Measurements from ENCODE around the gene SMG7. TPM values are rescaled to one million over a fixed set of nuclear protein-coding genes. Genes with fewer than 3 reads are reported as not detected.

SMG7 gene
- total RNA-seq, 1 experiment from 2014 or later, result 54.1 TPM

GRCh38 chr1:183497218-183497617 is 24.9 kb downstream of the SMG7 start:
- H4K20me1 ChIP-seq (ENCODE audit: insufficient read depth), result peaks cover 21% of the 10 kb centered on the region; the same call in 1 of the 2 replicates
- CTCF ChIA-PET, result no interaction called here
- no peak overlapping the region for H3K27ac ChIP-seq (ENCODE audit: low read depth, low read length)
- TF ChIP-seq POLR2A (IDR thresholded peaks at IDR 0.05; ENCODE audit: borderline replicate concordance, extremely low read depth, insufficient read depth, insufficient read length), result no peak
- no peak for TF ChIP-seq EZH2phosphoT487 (IDR thresholded peaks at IDR 0.05; ENCODE audit: borderline replicate concordance)
- no peak for TF ChIP-seq EZH2 (IDR thresholded peaks at IDR 0.05)
- TF ChIP-seq ELF1 (IDR thresholded peaks at IDR 0.05; ENCODE audit: borderline replicate concordance, low read depth), result no peak
- no peak for TF ChIP-seq JUND (IDR thresholded peaks at IDR 0.05)
- TF ChIP-seq CEBPB (IDR thresholded peaks at IDR 0.05; ENCODE audit: low read depth), result no peak
- no peak for TF ChIP-seq TCF7L2 (IDR thresholded peaks at IDR 0.05; ENCODE audit: borderline replicate concordance, extremely low read depth, insufficient read depth, insufficient read length)
- TF ChIP-seq, protein P1, sequence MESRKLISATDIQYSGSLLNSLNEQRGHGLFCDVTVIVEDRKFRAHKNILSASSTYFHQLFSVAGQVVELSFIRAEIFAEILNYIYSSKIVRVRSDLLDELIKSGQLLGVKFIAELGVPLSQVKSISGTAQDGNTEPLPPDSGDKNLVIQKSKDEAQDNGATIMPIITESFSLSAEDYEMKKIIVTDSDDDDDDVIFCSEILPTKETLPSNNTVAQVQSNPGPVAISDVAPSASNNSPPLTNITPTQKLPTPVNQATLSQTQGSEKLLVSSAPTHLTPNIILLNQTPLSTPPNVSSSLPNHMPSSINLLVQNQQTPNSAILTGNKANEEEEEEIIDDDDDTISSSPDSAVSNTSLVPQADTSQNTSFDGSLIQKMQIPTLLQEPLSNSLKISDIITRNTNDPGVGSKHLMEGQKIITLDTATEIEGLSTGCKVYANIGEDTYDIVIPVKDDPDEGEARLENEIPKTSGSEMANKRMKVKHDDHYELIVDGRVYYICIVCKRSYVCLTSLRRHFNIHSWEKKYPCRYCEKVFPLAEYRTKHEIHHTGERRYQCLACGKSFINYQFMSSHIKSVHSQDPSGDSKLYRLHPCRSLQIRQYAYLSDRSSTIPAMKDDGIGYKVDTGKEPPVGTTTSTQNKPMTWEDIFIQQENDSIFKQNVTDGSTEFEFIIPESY (IDR thresholded peaks at IDR 0.05; ENCODE audit: extremely low read depth, insufficient replicate concordance, low read length), result no peak
- no peak for TF ChIP-seq CBX3 (IDR thresholded peaks at IDR 0.05; ENCODE audit: low read depth)
- no peak for TF ChIP-seq SIN3A (IDR thresholded peaks at IDR 0.05; ENCODE audit: low read depth)
- TF ChIP-seq RAD21 (IDR thresholded peaks at IDR 0.05; ENCODE audit: low read depth), result no peak
- H3K9ac ChIP-seq (ENCODE audit: low read length), result no peak overlapping the region
- H3K4me1 ChIP-seq (ENCODE audit: control insufficient read depth in 1 of 2, insufficient read depth in 2 of 2, low read length in 2 of 2), result peaks cover 13 to 18% of the 10 kb centered on the region in 2 experiments
- peaks cover 99% of the 10 kb centered on the region for H3K79me2 ChIP-seq (ENCODE audit: insufficient read depth, low read length)
- ATAC-seq (no peak), DNase-seq (ENCODE audit: low read depth, low spot score) (no peak)
- intact Hi-C loops (cut with micrococcal nuclease), result no loop called here
- no TSS peak for BruUV-seq (replicated peaks)
- H2AFZ ChIP-seq (ENCODE audit: low read depth, low read length, poor library complexity, severe bottlenecking), result no peak overlapping the region
- no peaks in the 10 kb centered on the region for H3K27me3 ChIP-seq (ENCODE audit: insufficient read depth, low read length)
- H3K9me3 ChIP-seq (ENCODE audit: control insufficient read depth in 1 of 2, insufficient read depth in 1 of 2, low read depth in 1 of 2, low read length in 2 of 2), result no peaks in the 10 kb centered on the region
- H3K36me3 ChIP-seq (ENCODE audit: control insufficient read depth in 1 of 2, insufficient read depth in 2 of 2, low read length in 2 of 2), result no peaks in the 10 kb centered on the region
- POLR2A ChIA-PET, result no interaction called here
- H3K9me2 ChIP-seq (ENCODE audit: insufficient read depth), result no peaks in the 10 kb centered on the region
- no peak overlapping the region for H3K4me2 ChIP-seq (ENCODE audit: low read length)
- H3K4me3 ChIP-seq (replicated peaks in 1 of 2; ENCODE audit: low read depth in 1 of 2, low read length in 2 of 2), result no peak overlapping the region
- RAD21 ChIA-PET (ENCODE audit: low non-redundant PET in 1 of 2, low total read pairs in 2 of 2, uncharacterized antibody in 2 of 2, unreplicated experiment in 2 of 2), result no interaction called here
